ENCODE results near the gene UBAP1L. TPM values are rescaled to one million over a fixed set of nuclear protein-coding genes. Genes with fewer than 3 reads are reported as not detected.
"Not testable (repeated sequence)": the region's sequence is repeated elsewhere in the genome, so short reads cannot be mapped to it uniquely, and the experiment has no call there.

Gene UBAP1L
- total RNA-seq, 2 experiments from 2014 or later: 3.5 to 4.2 TPM

GRCh38 chr15:65132878-65133547 lies 18.0 kb upstream of the UBAP1L start:
- DNase-seq: peak; percentile 30
- peak; percentile 48 for ATAC-seq
- H3K4me1 Mint-ChIP-seq (ENCODE audit: low read depth): peaks cover 19% of the 10 kb centered on the region
- ChIA-PET CTCF (interaction anchor here (0.9 kb wide), 1 partner anchor 137 kb away, joined by 3 read pairs; no protein-coding TSS in a partner anchor), POLR2A (interaction anchor here (0.6 to 1.6 kb wide), 6 partner anchors 154 to 178 kb away, joined by 3 to 11 read pairs (median 3); partner anchors contain the start of genes PARP16 and RNU5B-1)
- no peaks in the 10 kb centered on the region for H3K27me3 Mint-ChIP-seq (ENCODE audit: low read depth)
- H3K9me3 Mint-ChIP-seq (ENCODE audit: insufficient read depth): peaks cover 4% of the 10 kb centered on the region
- H3K36me3 Mint-ChIP-seq (ENCODE audit: low read depth): peaks cover 18% of the 10 kb centered on the region
- peak overlapping the region; percentile 90 for H3K4me3 Mint-ChIP-seq
- H3K27ac Mint-ChIP-seq: peak overlapping the region; percentile 90

- Mint-ChIP-seq H3K36me3 (ENCODE audit: low read depth) (peaks cover 33% of the 10 kb centered on the region), H3K4me3 (no peak overlapping the region), H3K4me1 (ENCODE audit: low read depth) (peaks cover 19% of the 10 kb centered on the region), H3K27ac (no peak overlapping the region), H3K27me3 (ENCODE audit: low read depth) (no peaks in the 10 kb centered on the region), H3K9me3 (ENCODE audit: insufficient read depth) (no peaks in the 10 kb centered on the region)
- DNase-seq: no peak
- no peak for ATAC-seq
- POLR2A ChIA-PET: interaction anchor here (1.0 kb wide), 1 partner anchor 174 kb away, joined by 3 read pairs; the partner anchor contains the start of gene RNU5B-1
- CTCF ChIA-PET: no interaction called here
These were observed 15.9 kb upstream of the UBAP1L start for GRCh38 chr15:65130941-65131340.

GRCh38 chr15:65115542-65115941 lies 542 bp upstream of the UBAP1L start:
- Mint-ChIP-seq H3K4me3 (no peak overlapping the region), H3K9me3 (ENCODE audit: insufficient read depth) (no peaks in the 10 kb centered on the region), H3K4me1 (ENCODE audit: low read depth) (peaks cover 7% of the 10 kb centered on the region), H3K27ac (no peak overlapping the region), H3K27me3 (ENCODE audit: low read depth) (no peaks in the 10 kb centered on the region), H3K36me3 (ENCODE audit: low read depth) (peaks cover 47% of the 10 kb centered on the region)
- ATAC-seq (no peak), DNase-seq (no peak)
- POLR2A ChIA-PET: no interaction called here
- CTCF ChIA-PET: interaction anchor here (1.5 to 2.4 kb wide), 3 partner anchors 14 to 182 kb away, joined by 3 to 9 read pairs (median 4); no protein-coding TSS in a partner anchor

- ChIA-PET CTCF (no interaction called here), POLR2A (no interaction called here)
These were observed 4.2 kb downstream of the UBAP1L start for GRCh38 chr15:65110676-65111292.

GRCh38 chr15:65106011-65106590 lies 8.9 kb downstream of the UBAP1L start:
- Mint-ChIP-seq H3K4me1 (ENCODE audit: low read depth) (no peaks in the 10 kb centered on the region), H3K4me3 (no peak overlapping the region), H3K27me3 (ENCODE audit: low read depth) (no peaks in the 10 kb centered on the region), H3K9me3 (ENCODE audit: insufficient read depth) (no peaks in the 10 kb centered on the region), H3K36me3 (ENCODE audit: low read depth) (peaks cover 16% of the 10 kb centered on the region), H3K27ac (no peak overlapping the region)
- no peak for DNase-seq
- no peak for ATAC-seq
- CTCF ChIA-PET: interaction anchor here (1.0 kb wide), 1 partner anchor 8 kb away, joined by 3 read pairs; no protein-coding TSS in a partner anchor
- POLR2A ChIA-PET: no interaction called here

More at GRCh38 chr15:65110676-65111292, 4.2 kb downstream of the UBAP1L start:
- Mint-ChIP-seq H3K9me3 (ENCODE audit: insufficient read depth) (no peaks in the 10 kb centered on the region), H3K27me3 (ENCODE audit: low read depth) (no peaks in the 10 kb centered on the region), H3K27ac (no peak overlapping the region), H3K4me3 (no peak overlapping the region), H3K36me3 (ENCODE audit: low read depth) (peaks cover 25% of the 10 kb centered on the region), H3K4me1 (ENCODE audit: low read depth) (no peaks in the 10 kb centered on the region)
- ATAC-seq: no peak
- DNase-seq: no peak

GRCh38 chr15:65105038-65105437 lies 10.0 kb downstream of the UBAP1L start:
- no peaks in the 10 kb centered on the region for H3K27me3 Mint-ChIP-seq (ENCODE audit: low read depth)
- DNase-seq (no peak), ATAC-seq (no peak)
- ChIA-PET POLR2A (no interaction called here), CTCF (interaction anchor here (1.7 kb wide), 1 partner anchor 19 kb away, joined by 4 read pairs; no protein-coding TSS in a partner anchor)
- H3K4me3 Mint-ChIP-seq: no peak overlapping the region
- H3K9me3 Mint-ChIP-seq (ENCODE audit: insufficient read depth): no peaks in the 10 kb centered on the region
- H3K4me1 Mint-ChIP-seq (ENCODE audit: low read depth): no peaks in the 10 kb centered on the region
- H3K36me3 Mint-ChIP-seq (ENCODE audit: low read depth): peaks cover 12% of the 10 kb centered on the region
- no peak overlapping the region for H3K27ac Mint-ChIP-seq

GRCh38 chr15:65102912-65103311 lies 12.1 kb downstream of the UBAP1L start:
- Mint-ChIP-seq H3K27me3 (ENCODE audit: low read depth) (no peaks in the 10 kb centered on the region), H3K4me3 (no peak overlapping the region), H3K36me3 (ENCODE audit: low read depth) (peaks cover 20% of the 10 kb centered on the region), H3K27ac (no peak overlapping the region), H3K4me1 (ENCODE audit: low read depth) (no peaks in the 10 kb centered on the region), H3K9me3 (ENCODE audit: insufficient read depth) (no peaks in the 10 kb centered on the region)
- ChIA-PET CTCF (interaction anchor here (1.0 to 1.6 kb wide), 5 partner anchors 48 to 282 kb away, joined by 3 to 4 read pairs (median 3); no protein-coding TSS in a partner anchor), POLR2A (no interaction called here)
- ATAC-seq: no peak
- DNase-seq: no peak

GRCh38 chr15:65101891-65102708 lies 12.9 kb downstream of the UBAP1L start:
- no peaks in the 10 kb centered on the region for H3K27me3 Mint-ChIP-seq (ENCODE audit: low read depth)
- no peaks in the 10 kb centered on the region for H3K9me3 Mint-ChIP-seq (ENCODE audit: insufficient read depth)
- DNase-seq: no peak
- H3K36me3 Mint-ChIP-seq (ENCODE audit: low read depth): peaks cover 20% of the 10 kb centered on the region
- ChIA-PET POLR2A (interaction anchor here (0.6 kb wide), 1 partner anchor 370 kb away, joined by 3 read pairs; no protein-coding TSS in a partner anchor), CTCF (interaction anchor here (0.7 to 1.8 kb wide), 25 partner anchors 11 to 375 kb away, joined by 3 to 11 read pairs (median 4); partner anchors contain the start of gene UBAP1L)
- no peak overlapping the region for H3K27ac Mint-ChIP-seq
- ATAC-seq: no peak
- no peaks in the 10 kb centered on the region for H3K4me1 Mint-ChIP-seq (ENCODE audit: low read depth)
- H3K4me3 Mint-ChIP-seq: no peak overlapping the region

GRCh38 chr15:65101411-65101890 lies 13.5 kb downstream of the UBAP1L start:
- H3K36me3 Mint-ChIP-seq (ENCODE audit: low read depth): peaks cover 20% of the 10 kb centered on the region
- POLR2A ChIA-PET: interaction anchor here (0.6 kb wide), 1 partner anchor 371 kb away, joined by 3 read pairs; no protein-coding TSS in a partner anchor
- peak; percentile 47 for ATAC-seq

GRCh38 chr15:65100442-65100841 lies 14.6 kb downstream of the UBAP1L start:
- POLR2A ChIA-PET: no interaction called here
- no peak overlapping the region for H3K4me3 Mint-ChIP-seq
- H3K27me3 Mint-ChIP-seq (ENCODE audit: low read depth): no peaks in the 10 kb centered on the region
- H3K36me3 Mint-ChIP-seq (ENCODE audit: low read depth): peaks cover 12% of the 10 kb centered on the region
- H3K27ac Mint-ChIP-seq: no peak overlapping the region
- no peaks in the 10 kb centered on the region for H3K4me1 Mint-ChIP-seq (ENCODE audit: low read depth)
- ATAC-seq (no peak), DNase-seq (no peak)
- H3K9me3 Mint-ChIP-seq (ENCODE audit: insufficient read depth): no peaks in the 10 kb centered on the region
- CTCF ChIA-PET: interaction anchor here (1.5 to 1.8 kb wide), 3 partner anchors 45 to 66 kb away, joined by 6 to 8 read pairs (median 6); no protein-coding TSS in a partner anchor

More at GRCh38 chr15:65101411-65101890, 13.5 kb downstream of the UBAP1L start:
- CTCF ChIA-PET: interaction anchor here (0.7 to 1.8 kb wide), 24 partner anchors 10 to 374 kb away, joined by 3 to 11 read pairs (median 4); partner anchors contain the start of gene UBAP1L
- peak; percentile 64 for DNase-seq
- H3K4me3 Mint-ChIP-seq: no peak overlapping the region
- H3K9me3 Mint-ChIP-seq (ENCODE audit: insufficient read depth): no peaks in the 10 kb centered on the region
- no peaks in the 10 kb centered on the region for H3K27me3 Mint-ChIP-seq (ENCODE audit: low read depth)
- H3K27ac Mint-ChIP-seq: peak overlapping the region; percentile 14
- H3K4me1 Mint-ChIP-seq (ENCODE audit: low read depth): no peaks in the 10 kb centered on the region

GRCh38 chr15:65099801-65100200 lies 15.2 kb downstream of the UBAP1L start:
- H3K4me1 Mint-ChIP-seq (ENCODE audit: low read depth); H3K27me3 Mint-ChIP-seq (ENCODE audit: low read depth); DNase-seq; H3K36me3 Mint-ChIP-seq (ENCODE audit: low read depth); H3K27ac Mint-ChIP-seq; H3K9me3 Mint-ChIP-seq (ENCODE audit: insufficient read depth); POLR2A ChIA-PET; H3K4me3 Mint-ChIP-seq; ATAC-seq: not testable (repeated sequence)
- CTCF ChIA-PET: interaction anchor here (1.7 kb wide), 1 partner anchor 44 kb away, joined by 6 read pairs; no protein-coding TSS in a partner anchor
